Breast epithelium (tissue), 3 donors: ENCODE results near the gene SMIM30.

Experiments used
- CTCF ChIP-seq, 3 donors: fragments of 450-650 bp; IDR thresholded peaks; one replicate each; pipeline ENCODE4 v1.5.1; 2016 to 2017; ENCODE audit warnings: antibody characterized with exemption in 3 of 3, mild to moderate bottlenecking in 3 of 3, moderate library complexity in 3 of 3
- POLR2A ChIP-seq: fragments of 450-650 bp; IDR thresholded peaks from one replicate; pipeline ENCODE4 v1.6.1; 2016; ENCODE audit warnings: antibody characterized with exemption, mild to moderate bottlenecking, moderate library complexity

DNA sequence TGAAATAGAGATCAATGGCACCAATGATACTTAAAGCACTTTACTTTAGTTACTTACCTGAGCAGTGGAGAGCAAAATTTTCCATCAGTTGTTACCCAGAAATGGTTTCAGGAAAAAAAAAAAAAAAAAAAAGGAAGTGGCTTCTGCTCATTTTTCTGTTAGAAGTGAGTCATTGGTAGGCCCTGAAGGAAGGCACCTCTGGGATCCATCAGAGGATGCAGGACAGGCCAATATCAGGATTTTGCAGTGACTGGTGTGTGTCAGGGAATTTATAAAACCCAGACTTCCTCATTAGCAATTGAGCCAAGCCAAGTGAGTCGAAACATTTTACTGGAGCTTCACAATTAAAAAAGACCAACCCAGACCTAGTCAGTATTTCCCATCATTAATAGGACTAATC is 2.3 kb upstream of the SMIM30 start:
- TF ChIP-seq POLR2A: no peak
- TF ChIP-seq CTCF (IDR thresholded peaks at IDR 0.05): no peak
